ENCODE measurements around the gene CADM1. TPM values are rescaled to one million over a fixed set of nuclear protein-coding genes. Genes with fewer than 3 reads are reported as not detected.

The CADM1 gene
- total RNA-seq, 1 donor = 86.5 TPM

GRCh38 chr11:115284773-115285172 is 219.4 kb downstream of the CADM1 start:
- H3K4me1 ChIP-seq (ENCODE audit: insufficient read depth, low read length) = no peaks in the 10 kb centered on the region
- no peaks in the 10 kb centered on the region for H3K79me2 ChIP-seq (ENCODE audit: insufficient read depth, low read length)
- H3K4me2 ChIP-seq (ENCODE audit: insufficient read depth, low read length) = no peak overlapping the region
- no peak overlapping the region for H3K4me3 ChIP-seq (ENCODE audit: insufficient read depth, low read length)
- TF ChIP-seq, protein P1, sequence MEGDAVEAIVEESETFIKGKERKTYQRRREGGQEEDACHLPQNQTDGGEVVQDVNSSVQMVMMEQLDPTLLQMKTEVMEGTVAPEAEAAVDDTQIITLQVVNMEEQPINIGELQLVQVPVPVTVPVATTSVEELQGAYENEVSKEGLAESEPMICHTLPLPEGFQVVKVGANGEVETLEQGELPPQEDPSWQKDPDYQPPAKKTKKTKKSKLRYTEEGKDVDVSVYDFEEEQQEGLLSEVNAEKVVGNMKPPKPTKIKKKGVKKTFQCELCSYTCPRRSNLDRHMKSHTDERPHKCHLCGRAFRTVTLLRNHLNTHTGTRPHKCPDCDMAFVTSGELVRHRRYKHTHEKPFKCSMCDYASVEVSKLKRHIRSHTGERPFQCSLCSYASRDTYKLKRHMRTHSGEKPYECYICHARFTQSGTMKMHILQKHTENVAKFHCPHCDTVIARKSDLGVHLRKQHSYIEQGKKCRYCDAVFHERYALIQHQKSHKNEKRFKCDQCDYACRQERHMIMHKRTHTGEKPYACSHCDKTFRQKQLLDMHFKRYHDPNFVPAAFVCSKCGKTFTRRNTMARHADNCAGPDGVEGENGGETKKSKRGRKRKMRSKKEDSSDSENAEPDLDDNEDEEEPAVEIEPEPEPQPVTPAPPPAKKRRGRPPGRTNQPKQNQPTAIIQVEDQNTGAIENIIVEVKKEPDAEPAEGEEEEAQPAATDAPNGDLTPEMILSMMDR (IDR thresholded peaks at IDR 0.05; ENCODE audit: extremely low read depth, low read depth, low read length) = no peak
- no peak overlapping the region for H3K27ac ChIP-seq (ENCODE audit: low read depth, low read length)
- no peaks in the 10 kb centered on the region for H3K27me3 ChIP-seq (ENCODE audit: insufficient read depth, low read length)
- H4K20me1 ChIP-seq (ENCODE audit: insufficient read depth, low read length) = no peaks in the 10 kb centered on the region
- H3K9me3 ChIP-seq (ENCODE audit: low read depth, low read length) = no peaks in the 10 kb centered on the region
- no peak for DNase-seq (ENCODE audit: insufficient read length, low spot score, missing footprints)
- H2AFZ ChIP-seq (ENCODE audit: low read length) = no peak overlapping the region
- H3K36me3 ChIP-seq (ENCODE audit: insufficient read depth, low read length) = no peaks in the 10 kb centered on the region

DNA sequence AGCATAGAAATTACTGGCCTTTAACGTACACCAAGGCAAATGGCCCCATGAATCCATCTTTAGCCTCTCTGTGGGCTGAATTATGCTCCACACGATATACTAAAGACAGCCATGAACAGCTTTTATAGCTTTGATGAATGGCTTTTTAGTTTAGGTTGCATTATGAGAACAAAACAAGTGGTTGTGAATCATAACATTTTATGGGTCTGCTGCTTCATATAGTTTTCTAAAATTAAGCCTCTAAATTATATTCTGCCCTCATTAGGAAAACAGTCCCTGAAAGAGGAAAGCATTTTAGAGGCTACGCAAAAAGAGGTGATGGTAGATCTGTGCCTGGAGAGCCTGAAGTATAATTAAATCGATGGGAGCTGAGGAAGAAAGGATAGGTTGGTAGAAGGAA is 221.3 kb downstream of the CADM1 start:
- no peaks in the 10 kb centered on the region for H3K9me3 ChIP-seq (ENCODE audit: low read depth, low read length)
- H3K79me2 ChIP-seq (ENCODE audit: insufficient read depth, low read length) = no peaks in the 10 kb centered on the region
- no peak overlapping the region for H3K4me2 ChIP-seq (ENCODE audit: insufficient read depth, low read length)
- H3K27ac ChIP-seq (ENCODE audit: low read depth, low read length) = no peak overlapping the region
- H3K4me3 ChIP-seq (ENCODE audit: insufficient read depth, low read length) = no peak overlapping the region
- no peaks in the 10 kb centered on the region for H3K36me3 ChIP-seq (ENCODE audit: insufficient read depth, low read length)
- DNase-seq (ENCODE audit: insufficient read length, low spot score, missing footprints) = no peak
- no peaks in the 10 kb centered on the region for H4K20me1 ChIP-seq (ENCODE audit: insufficient read depth, low read length)
- TF ChIP-seq, protein P1 (IDR thresholded peaks at IDR 0.05; ENCODE audit: extremely low read depth, low read depth, low read length) = no peak
- no peaks in the 10 kb centered on the region for H3K27me3 ChIP-seq (ENCODE audit: insufficient read depth, low read length)
- H3K4me1 ChIP-seq (ENCODE audit: insufficient read depth, low read length) = no peaks in the 10 kb centered on the region
- no peak overlapping the region for H2AFZ ChIP-seq (ENCODE audit: low read length)

GRCh38 chr11:115280775-115281174 is 223.4 kb downstream of the CADM1 start:
- no peak for DNase-seq (ENCODE audit: insufficient read length, low spot score, missing footprints)
- Histone ChIP-seq H3K79me2 (ENCODE audit: insufficient read depth, low read length) (no peaks in the 10 kb centered on the region), H3K4me3 (ENCODE audit: insufficient read depth, low read length) (no peak overlapping the region), H3K27ac (ENCODE audit: low read depth, low read length) (no peak overlapping the region), H3K36me3 (ENCODE audit: insufficient read depth, low read length) (no peaks in the 10 kb centered on the region), H3K4me2 (ENCODE audit: insufficient read depth, low read length) (no peak overlapping the region), H3K9me3 (ENCODE audit: low read depth, low read length) (no peaks in the 10 kb centered on the region), H3K27me3 (ENCODE audit: insufficient read depth, low read length) (no peaks in the 10 kb centered on the region), H4K20me1 (ENCODE audit: insufficient read depth, low read length) (no peaks in the 10 kb centered on the region), H2AFZ (ENCODE audit: low read length) (no peak overlapping the region), H3K4me1 (ENCODE audit: insufficient read depth, low read length) (no peaks in the 10 kb centered on the region)
- TF ChIP-seq, protein P1 (IDR thresholded peaks at IDR 0.05; ENCODE audit: extremely low read depth, low read depth, low read length) = no peak

- no peaks in the 10 kb centered on the region for H3K9me3 ChIP-seq (ENCODE audit: low read depth, low read length)
- H3K4me1 ChIP-seq (ENCODE audit: insufficient read depth, low read length) = no peaks in the 10 kb centered on the region
- H3K27ac ChIP-seq (ENCODE audit: low read depth, low read length) = no peak overlapping the region
- H4K20me1 ChIP-seq (ENCODE audit: insufficient read depth, low read length) = no peaks in the 10 kb centered on the region
- H3K27me3 ChIP-seq (ENCODE audit: insufficient read depth, low read length) = no peaks in the 10 kb centered on the region
- H3K4me3 ChIP-seq (ENCODE audit: insufficient read depth, low read length) = no peak overlapping the region
- H3K79me2 ChIP-seq (ENCODE audit: insufficient read depth, low read length) = no peaks in the 10 kb centered on the region
- H3K36me3 ChIP-seq (ENCODE audit: insufficient read depth, low read length) = no peaks in the 10 kb centered on the region
- TF ChIP-seq, protein P1 (IDR thresholded peaks at IDR 0.05; ENCODE audit: extremely low read depth, low read depth, low read length) = no peak
- DNase-seq (ENCODE audit: insufficient read length, low spot score, missing footprints) = no peak
- H2AFZ ChIP-seq (ENCODE audit: low read length) = no peak overlapping the region
- H3K4me2 ChIP-seq (ENCODE audit: insufficient read depth, low read length) = no peak overlapping the region
Measured at GRCh38 chr11:115279813-115280761, 224.1 kb downstream of the CADM1 start.

Measured in osteoblast (primary cell).